AG08396 (cell line): ENCODE data around the gene C5orf63.
"Not testable (repeated sequence)": the region's sequence is repeated elsewhere in the genome, so short reads cannot be mapped to it uniquely, and the experiment has no call there.

ENCODE experiments used
- DNase-seq: peaks from one replicate; pipeline ENCODE4 v3.0.0; 2012; ENCODE audit warnings: low spot score, mixed read lengths

Gene C5orf63

DNA sequence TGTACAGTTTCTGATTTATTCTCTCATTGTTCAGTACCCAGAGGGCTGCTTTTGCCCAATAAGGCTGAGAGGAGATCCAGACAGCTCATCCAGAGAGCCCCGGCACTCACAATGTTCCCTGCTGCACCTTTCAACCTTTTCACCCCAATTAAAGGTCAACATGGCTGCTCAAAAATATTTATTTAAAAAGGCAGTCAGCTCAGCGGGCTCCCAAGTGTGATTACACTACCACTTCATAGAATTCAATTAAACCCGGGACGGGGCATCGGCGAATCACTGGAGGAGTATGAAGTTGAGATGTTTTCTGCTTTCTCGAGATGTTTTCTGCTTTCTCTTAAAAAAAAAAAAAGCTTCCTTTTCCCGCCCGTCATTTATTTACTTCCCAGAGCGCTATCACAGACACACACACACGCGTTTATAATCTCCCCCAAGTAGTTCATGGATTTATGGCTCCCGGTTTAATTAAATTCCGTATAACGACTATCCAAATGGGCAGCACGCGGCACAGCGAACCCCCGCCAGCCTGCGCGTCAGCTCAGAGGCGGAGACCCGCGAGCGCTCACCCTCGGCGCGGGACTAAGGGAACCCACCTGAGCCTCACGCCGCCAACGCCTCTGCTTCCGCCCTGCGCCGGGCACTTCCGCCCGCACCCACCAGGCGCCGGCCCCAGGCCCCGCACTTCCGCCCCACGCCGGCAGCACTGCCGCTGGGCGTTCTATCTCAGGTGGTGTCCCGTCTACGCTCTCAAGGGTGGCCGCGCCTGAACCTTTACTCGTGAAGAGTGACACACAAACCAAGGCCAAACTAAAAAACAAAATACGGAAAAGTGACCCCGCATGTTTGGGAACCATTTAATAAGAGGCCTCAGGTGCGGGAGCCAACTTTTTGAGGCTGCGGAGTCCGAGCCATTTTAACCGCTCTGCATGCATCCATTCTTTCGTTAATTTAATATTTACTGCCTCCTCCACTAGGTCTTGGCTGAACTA, at the start of gene C5orf63:
C5orf63 (minus strand) TSS at position 642 of the 986 bp plus-strand sequence. CDS start 14,507 bp downstream, outside the sequence.
- DNase-seq: peak; percentile 43

DNA sequence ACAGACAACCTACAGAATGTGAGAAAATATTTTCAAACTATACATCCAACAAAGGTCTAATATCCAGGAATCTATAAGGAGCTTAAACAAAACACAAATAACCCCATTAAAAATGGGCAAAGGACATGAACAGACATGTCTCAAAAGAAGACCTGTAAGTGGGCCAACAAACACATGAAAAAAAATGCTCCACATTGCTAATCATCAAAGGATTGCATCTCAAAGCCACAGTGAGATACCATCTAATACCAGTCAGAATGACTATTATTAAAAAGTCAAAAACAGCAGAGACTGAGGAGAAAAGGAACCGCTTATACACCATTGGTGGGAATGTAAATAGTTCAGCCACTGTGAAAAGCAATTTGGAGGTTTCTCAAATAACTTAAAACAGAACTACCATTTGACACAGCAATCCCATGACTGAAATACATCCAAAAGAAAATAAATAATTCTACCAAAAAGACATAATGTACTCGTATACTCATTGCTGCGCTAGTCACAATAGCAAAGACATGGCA, 39.1 kb upstream of the C5orf63 start:
- DNase-seq: no peak

DNA sequence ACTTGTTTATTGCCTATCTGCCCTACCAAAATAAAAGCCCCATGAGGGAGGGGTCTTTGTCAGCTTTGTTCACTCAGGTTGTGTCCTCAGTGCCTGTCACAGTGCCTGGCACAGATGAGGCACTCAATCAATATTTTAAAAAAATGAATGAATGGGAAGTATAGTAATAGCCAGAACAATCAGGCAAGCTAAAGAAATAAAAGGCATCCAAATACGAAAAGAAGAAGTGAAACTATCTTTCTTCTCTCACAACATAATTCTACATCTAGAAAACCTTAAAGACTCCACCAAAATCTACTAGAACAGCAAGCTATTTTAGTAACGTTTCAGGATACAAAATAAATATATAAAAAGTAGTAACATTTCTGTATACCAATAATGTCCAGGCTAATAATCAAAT, 37.8 kb upstream of the C5orf63 start:
- DNase-seq: no peak

- DNase-seq: not testable (repeated sequence)
Measured at GRCh38 chr5:127108624-127109260, 35.4 kb upstream of the C5orf63 start.

- no peak for DNase-seq
Measured at GRCh38 chr5:127101935-127102334, 28.6 kb upstream of the C5orf63 start.

- no peak for DNase-seq
Measured at GRCh38 chr5:127101533-127101932, 28.2 kb upstream of the C5orf63 start.

DNA sequence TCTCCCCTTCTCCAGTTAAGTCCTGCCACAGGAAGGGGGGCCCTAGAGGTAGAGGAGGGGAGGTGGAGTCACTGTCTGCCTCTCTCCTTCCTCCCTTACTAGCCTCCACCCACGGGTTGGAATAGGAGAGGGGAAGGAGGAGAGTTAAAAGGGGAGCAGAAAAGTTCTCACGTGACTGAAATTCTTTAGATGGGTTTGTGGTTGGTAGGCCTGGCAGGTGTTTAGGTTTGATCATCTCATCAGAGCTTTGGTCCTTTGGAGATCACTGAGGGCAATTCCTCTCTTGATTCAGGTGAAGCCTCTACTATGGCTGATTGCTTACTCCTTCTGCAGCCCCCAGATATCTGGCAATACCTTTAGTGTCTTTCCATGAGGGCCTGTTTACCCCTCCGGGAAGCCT, 24.9 kb upstream of the C5orf63 start:
- no peak for DNase-seq

- no peak for DNase-seq
Measured at GRCh38 chr5:127097278-127097677, 24.0 kb upstream of the C5orf63 start.

GRCh38 chr5:127096328-127096993, 23.2 kb upstream of the C5orf63 start:
- no peak for DNase-seq

GRCh38 chr5:127094161-127094814, 21.0 kb upstream of the C5orf63 start:
- no peak for DNase-seq

DNA sequence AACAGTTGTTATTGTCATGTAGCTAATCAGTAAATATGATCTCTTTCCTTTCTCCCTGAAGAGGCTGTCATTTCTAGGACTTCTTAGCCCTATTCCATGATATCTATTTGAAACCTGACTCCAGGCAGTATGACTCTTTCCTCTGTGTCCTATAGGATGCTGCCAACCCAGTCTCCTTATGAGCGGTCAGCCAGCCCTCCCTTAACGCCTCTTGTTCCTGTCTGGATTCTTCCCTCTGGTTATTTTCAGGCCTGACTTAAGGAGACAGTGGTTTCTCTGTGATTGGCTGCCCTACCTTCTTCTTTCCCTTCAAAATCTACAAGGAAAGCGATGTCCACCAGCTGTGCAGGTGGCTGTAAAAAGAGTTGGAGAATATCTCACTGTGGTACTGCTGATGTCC, 19.4 kb upstream of the C5orf63 start:
- peak; percentile 39 for DNase-seq

- DNase-seq: no peak
Measured at GRCh38 chr5:127089191-127089590, 15.9 kb upstream of the C5orf63 start.

DNA sequence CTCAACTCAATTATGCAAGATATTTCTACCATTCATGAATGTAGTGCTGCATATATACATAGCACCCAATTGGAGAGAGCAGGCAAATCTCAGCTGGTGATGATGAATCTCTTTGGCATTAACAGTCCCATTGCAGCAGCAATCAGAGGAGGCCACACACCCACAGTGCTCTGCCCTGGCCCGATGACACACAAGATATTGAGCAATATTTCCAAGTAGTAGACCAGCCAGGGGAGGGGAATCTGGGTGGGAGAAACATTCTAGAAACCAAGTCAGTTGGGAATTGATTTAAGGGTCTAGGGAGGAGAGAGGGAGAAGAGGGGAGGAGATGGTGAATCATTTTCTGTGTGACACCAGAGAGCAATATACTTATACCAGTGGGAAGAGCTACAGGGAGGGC, 14.9 kb upstream of the C5orf63 start:
- DNase-seq: peak; percentile 88

DNA sequence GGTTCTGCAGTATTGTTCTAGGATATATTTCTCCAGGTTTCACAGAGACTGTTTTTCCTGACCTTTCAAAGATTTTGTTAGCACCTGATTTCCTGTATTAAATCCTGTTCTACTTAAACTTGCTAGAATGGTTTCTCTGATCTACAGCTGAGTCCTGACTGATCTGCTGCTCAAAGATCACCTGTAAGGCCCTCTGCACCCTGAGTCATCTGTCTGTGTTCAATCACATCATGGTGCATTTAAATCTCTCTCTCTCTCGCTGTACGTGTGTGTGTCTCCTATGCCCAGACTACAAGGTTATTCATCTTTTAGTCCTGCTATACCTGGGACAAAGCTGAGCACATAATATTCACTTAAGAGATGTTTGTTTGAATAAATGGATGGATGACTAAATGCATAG, 13.3 kb upstream of the C5orf63 start:
- DNase-seq: no peak

DNA sequence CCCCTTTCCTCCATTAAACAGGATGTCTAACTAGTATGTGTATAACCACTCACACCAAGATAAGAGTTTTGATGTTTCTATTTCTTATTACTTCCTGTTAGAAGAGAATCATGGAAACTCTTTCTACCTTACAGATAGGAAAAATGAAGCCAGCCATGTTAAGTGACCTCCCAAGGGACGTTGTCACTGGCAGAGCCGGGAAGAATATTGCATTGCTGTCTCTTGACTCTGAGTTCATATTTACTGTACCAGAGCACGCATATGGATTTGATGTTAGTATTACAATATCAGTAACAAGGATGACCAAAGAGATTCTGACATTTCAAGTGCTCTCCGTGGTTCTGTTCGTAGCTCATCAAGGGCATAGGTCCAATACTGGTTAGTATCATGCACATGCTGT, 12.5 kb upstream of the C5orf63 start:
- DNase-seq: no peak

GRCh38 chr5:127085371-127085770, 12.1 kb upstream of the C5orf63 start:
- no peak for DNase-seq

DNA sequence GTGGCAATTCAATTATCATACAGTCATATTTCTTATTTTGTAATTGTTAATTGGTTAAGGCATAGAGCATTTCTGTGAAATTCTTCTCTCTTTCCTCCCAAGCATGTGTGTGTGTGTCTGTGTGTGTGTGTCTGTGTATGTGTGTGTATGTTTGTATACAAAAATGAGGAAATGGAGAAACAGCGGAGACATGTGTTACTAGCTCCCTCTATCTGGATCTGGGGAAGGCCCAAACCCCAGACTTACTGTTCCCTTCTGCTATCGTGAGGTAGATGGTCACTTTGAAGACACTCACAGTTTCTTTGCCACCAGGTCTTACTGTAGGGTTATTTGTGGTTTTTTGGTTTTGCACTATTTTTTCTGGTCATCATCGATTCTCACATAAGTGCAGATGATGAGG, 11.4 kb upstream of the C5orf63 start:
- no peak for DNase-seq

DNA sequence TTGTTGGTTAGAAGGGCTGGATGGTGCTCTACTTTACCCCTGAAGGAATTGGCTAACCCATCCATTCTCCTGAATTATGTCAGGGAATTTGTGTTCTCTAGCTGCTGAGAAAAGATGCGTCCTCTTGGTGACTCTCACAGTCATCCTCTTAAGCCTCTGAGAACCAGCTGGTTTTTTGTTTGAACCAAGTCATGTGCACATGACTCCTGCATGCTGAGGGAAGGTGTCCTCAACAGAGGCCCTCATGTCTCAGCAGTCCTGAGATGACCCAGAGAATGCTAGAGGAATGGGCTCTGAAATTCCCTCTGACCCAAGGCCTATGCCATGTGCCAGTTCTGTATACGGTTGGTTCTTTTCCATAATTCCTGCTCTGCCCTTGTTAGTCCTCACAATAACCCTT, 10.4 kb upstream of the C5orf63 start:
- no peak for DNase-seq

- no peak for DNase-seq
Measured at GRCh38 chr5:127079994-127080491, 6.7 kb upstream of the C5orf63 start.

GRCh38 chr5:127077366-127077765, 4.1 kb upstream of the C5orf63 start:
- no peak for DNase-seq

- DNase-seq: no peak
Measured at GRCh38 chr5:127076315-127077129, 3.2 kb upstream of the C5orf63 start.
